ENCODE measurements around the gene ABCA9. TPM values are rescaled to one million over a fixed set of nuclear protein-coding genes. Genes with fewer than 3 reads are reported as not detected.

Gene ABCA9
- total RNA-seq, 1 experiment from 2014 or later = not detected

DNA sequence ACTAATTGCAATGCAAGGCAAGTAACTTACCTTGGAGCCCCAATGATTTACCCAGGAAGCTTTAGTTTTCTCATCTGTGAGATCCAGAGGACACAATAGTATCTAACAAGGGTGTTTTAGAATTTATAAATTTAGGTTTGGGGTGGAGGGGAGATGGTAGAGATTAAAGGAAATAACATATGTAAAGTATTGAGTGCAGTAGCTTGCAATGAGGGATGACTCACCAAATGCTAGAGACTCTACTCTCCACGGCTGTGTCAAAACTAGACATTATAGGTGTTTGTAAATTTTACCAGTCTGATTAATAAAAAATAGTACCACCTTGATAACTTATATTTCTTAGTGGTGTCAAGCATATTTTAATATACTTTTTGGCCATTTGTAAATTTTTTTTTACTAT, 3.7 kb upstream of the ABCA9 start:
- TF ChIP-seq EZH2 (IDR thresholded peaks at IDR 0.05; ENCODE audit: low read length, unreplicated experiment) (no peak), EZH2phosphoT487 (IDR thresholded peaks at IDR 0.05; ENCODE audit: borderline replicate concordance, low read length) (no peak)
- TF ChIP-seq, protein P1, sequence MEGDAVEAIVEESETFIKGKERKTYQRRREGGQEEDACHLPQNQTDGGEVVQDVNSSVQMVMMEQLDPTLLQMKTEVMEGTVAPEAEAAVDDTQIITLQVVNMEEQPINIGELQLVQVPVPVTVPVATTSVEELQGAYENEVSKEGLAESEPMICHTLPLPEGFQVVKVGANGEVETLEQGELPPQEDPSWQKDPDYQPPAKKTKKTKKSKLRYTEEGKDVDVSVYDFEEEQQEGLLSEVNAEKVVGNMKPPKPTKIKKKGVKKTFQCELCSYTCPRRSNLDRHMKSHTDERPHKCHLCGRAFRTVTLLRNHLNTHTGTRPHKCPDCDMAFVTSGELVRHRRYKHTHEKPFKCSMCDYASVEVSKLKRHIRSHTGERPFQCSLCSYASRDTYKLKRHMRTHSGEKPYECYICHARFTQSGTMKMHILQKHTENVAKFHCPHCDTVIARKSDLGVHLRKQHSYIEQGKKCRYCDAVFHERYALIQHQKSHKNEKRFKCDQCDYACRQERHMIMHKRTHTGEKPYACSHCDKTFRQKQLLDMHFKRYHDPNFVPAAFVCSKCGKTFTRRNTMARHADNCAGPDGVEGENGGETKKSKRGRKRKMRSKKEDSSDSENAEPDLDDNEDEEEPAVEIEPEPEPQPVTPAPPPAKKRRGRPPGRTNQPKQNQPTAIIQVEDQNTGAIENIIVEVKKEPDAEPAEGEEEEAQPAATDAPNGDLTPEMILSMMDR (conservative IDR thresholded peaks at IDR 0.05; ENCODE audit: low read depth, low read length) = no peak
- H3K9me2 ChIP-seq (replicated peaks; ENCODE audit: low read length) = no peaks in the 10 kb centered on the region
- H3F3A ChIP-seq (ENCODE audit: low read length, unreplicated experiment) = no peaks in the 10 kb centered on the region
- H3K27ac ChIP-seq (ENCODE audit: low read length) = no peak overlapping the region
- H3K9ac ChIP-seq (ENCODE audit: low read length) = no peak overlapping the region
- no peak for DNase-seq
- H3K9me3 ChIP-seq (ENCODE audit: low read length) = no peaks in the 10 kb centered on the region
- H3K4me2 ChIP-seq (ENCODE audit: low read length) = no peak overlapping the region
- POLR2A ChIA-PET (ENCODE audit: unreplicated experiment) = no interaction called here
- intact Hi-C loops (cut with micrococcal nuclease) = no loop called here
- H2AFZ ChIP-seq (ENCODE audit: low read length) = no peak overlapping the region
- no peak for ATAC-seq
- no TSS peak for BruUV-seq (replicated peaks)
- H3K4me1 ChIP-seq (ENCODE audit: insufficient read depth, low read length) = no peaks in the 10 kb centered on the region
- H3K4me3 ChIP-seq (ENCODE audit: low read length) = no peak overlapping the region
- no peaks in the 10 kb centered on the region for H4K20me1 ChIP-seq (ENCODE audit: low read length)
- H3K36me3 ChIP-seq (ENCODE audit: low read depth, low read length) = no peaks in the 10 kb centered on the region
- H3K27me3 ChIP-seq (ENCODE audit: low read length) = peaks cover 31% of the 10 kb centered on the region
- CTCF ChIA-PET = no interaction called here
- H3K79me2 ChIP-seq (ENCODE audit: low read length) = no peaks in the 10 kb centered on the region

DNA sequence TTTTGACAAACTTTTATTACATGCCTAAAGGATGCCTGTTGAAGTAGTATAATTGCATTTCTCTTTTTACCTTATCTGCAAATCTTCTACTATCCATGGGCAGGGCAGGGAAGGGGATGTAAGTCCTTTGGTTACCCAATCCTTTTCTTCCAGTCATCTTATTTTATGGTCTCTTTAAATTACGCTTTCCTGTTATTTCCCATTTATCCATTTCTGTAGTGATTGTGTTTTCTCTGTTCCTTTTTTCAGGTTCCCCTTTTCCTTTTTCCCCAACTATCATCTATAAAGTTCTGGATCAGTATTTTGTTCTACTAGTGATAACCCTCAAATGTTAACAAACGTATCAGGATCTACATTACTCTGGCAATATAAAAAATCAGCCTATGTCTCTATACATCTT, 3.3 kb upstream of the ABCA9 start:
- no peak for TF ChIP-seq EZH2 (IDR thresholded peaks at IDR 0.05; ENCODE audit: low read length, unreplicated experiment)
- TF ChIP-seq, protein P1 (conservative IDR thresholded peaks at IDR 0.05; ENCODE audit: low read depth, low read length) = no peak
- no peak for TF ChIP-seq EZH2phosphoT487 (IDR thresholded peaks at IDR 0.05; ENCODE audit: borderline replicate concordance, low read length)
- Histone ChIP-seq H3K9me2 (replicated peaks; ENCODE audit: low read length) (no peaks in the 10 kb centered on the region), H3K36me3 (ENCODE audit: low read depth, low read length) (no peaks in the 10 kb centered on the region), H3K27me3 (ENCODE audit: low read length) (peaks cover 32% of the 10 kb centered on the region), H3K79me2 (ENCODE audit: low read length) (no peaks in the 10 kb centered on the region), H4K20me1 (ENCODE audit: low read length) (no peaks in the 10 kb centered on the region), H3K4me3 (ENCODE audit: low read length) (no peak overlapping the region), H3K9ac (ENCODE audit: low read length) (no peak overlapping the region), H2AFZ (ENCODE audit: low read length) (no peak overlapping the region), H3K4me2 (ENCODE audit: low read length) (no peak overlapping the region), H3K9me3 (ENCODE audit: low read length) (no peaks in the 10 kb centered on the region), H3K4me1 (ENCODE audit: insufficient read depth, low read length) (no peaks in the 10 kb centered on the region), H3K27ac (ENCODE audit: low read length) (no peak overlapping the region), H3F3A (ENCODE audit: low read length, unreplicated experiment) (no peaks in the 10 kb centered on the region)
- POLR2A ChIA-PET (ENCODE audit: unreplicated experiment) = no interaction called here
- DNase-seq = no peak
- intact Hi-C loops (cut with micrococcal nuclease) = no loop called here
- no peak for ATAC-seq
- no TSS peak for BruUV-seq (replicated peaks)
- CTCF ChIA-PET = no interaction called here

DNA sequence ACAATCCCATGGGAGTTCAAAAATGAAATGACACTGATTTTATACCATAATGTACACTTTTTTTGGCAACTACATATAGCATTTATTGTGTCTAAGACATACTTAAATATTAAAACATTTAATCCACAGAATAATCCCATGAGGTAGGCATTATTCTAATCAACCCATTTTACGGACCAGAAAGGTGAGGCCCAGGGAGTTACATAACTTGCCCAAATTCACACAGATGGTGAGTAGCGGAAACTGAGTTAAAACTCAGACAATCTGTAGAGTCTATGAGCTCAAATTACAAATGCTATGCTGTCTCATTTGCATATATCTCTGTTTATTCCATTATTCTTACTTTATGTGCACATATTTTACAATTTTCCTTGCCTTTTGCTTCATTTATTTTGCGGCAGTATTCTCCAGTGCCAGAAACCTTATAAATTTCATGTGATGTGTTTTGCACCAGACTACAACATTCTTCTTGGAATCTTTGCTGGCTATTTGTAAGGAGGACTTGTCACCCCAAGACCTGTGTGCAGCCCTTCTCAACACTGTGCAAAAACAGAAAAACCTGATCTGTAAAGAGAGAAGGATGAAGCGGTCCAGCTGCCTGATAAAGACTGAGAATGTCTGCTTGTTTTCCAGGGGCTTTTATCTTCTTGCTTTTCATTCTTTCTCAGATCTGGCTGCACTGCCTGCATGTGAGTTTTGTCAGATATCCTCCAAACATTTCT, 2.3 kb upstream of the ABCA9 start:
- Histone ChIP-seq H3K4me3 (ENCODE audit: low read length) (no peak overlapping the region), H3K9me3 (ENCODE audit: low read length) (no peaks in the 10 kb centered on the region), H3K9me2 (replicated peaks; ENCODE audit: low read length) (no peaks in the 10 kb centered on the region), H3K9ac (ENCODE audit: low read length) (no peak overlapping the region), H3K4me1 (ENCODE audit: insufficient read depth, low read length) (no peaks in the 10 kb centered on the region), H3F3A (ENCODE audit: low read length, unreplicated experiment) (no peaks in the 10 kb centered on the region), H3K4me2 (ENCODE audit: low read length) (no peak overlapping the region), H3K27ac (ENCODE audit: low read length) (no peak overlapping the region), H3K36me3 (ENCODE audit: low read depth, low read length) (no peaks in the 10 kb centered on the region), H4K20me1 (ENCODE audit: low read length) (no peaks in the 10 kb centered on the region), H3K79me2 (ENCODE audit: low read length) (no peaks in the 10 kb centered on the region), H3K27me3 (ENCODE audit: low read length) (peaks cover 32% of the 10 kb centered on the region), H2AFZ (ENCODE audit: low read length) (no peak overlapping the region)
- no TSS peak for BruUV-seq (replicated peaks)
- DNase-seq (no peak), ATAC-seq (no peak)
- POLR2A ChIA-PET (ENCODE audit: unreplicated experiment) = no interaction called here
- intact Hi-C loops (cut with micrococcal nuclease) = no loop called here
- TF ChIP-seq EZH2phosphoT487 (IDR thresholded peaks at IDR 0.05; ENCODE audit: borderline replicate concordance, low read length) = no peak
- TF ChIP-seq, protein P1 (conservative IDR thresholded peaks at IDR 0.05; ENCODE audit: low read depth, low read length) = no peak
- TF ChIP-seq EZH2 (IDR thresholded peaks at IDR 0.05; ENCODE audit: low read length, unreplicated experiment) = no peak
- CTCF ChIA-PET = no interaction called here

Data from PC-3 (cell line).